GM21786 (cell line): ENCODE results near the gene CFD.
"Not testable (repeated sequence)": the region's sequence is repeated elsewhere in the genome, so short reads cannot be mapped to it uniquely, and the experiment has no call there.

Experiments used
- ATAC-seq: cut with Tn5 transposase; IDR thresholded peaks from one replicate; pipeline ENCODE4 v1.9.1; 2021; ENCODE audit not compliant: unreplicated experiment

The CFD gene

GRCh38 chr19:858868-859843, at the start of gene CFD:
TSS of gene CFD (plus strand) at chr19:859664. CDS start at chr19:859690, 26 bp downstream.
- no peak for ATAC-seq

GRCh38 chr19:810077-810855, 49.2 kb upstream of the CFD start:
- ATAC-seq = no peak

- no peak for ATAC-seq
Measured at GRCh38 chr19:810883-811489, 48.5 kb upstream of the CFD start.

- ATAC-seq = no peak
Measured at GRCh38 chr19:811506-812048, 47.9 kb upstream of the CFD start.

- ATAC-seq = no peak
Measured at GRCh38 chr19:812049-812746, 47.3 kb upstream of the CFD start.

GRCh38 chr19:812747-813218, 46.7 kb upstream of the CFD start:
- no peak for ATAC-seq

- no peak for ATAC-seq
Measured at GRCh38 chr19:813219-814151, 46.0 kb upstream of the CFD start.

GRCh38 chr19:814152-815078, 45.0 kb upstream of the CFD start:
- ATAC-seq = no peak

- no peak for ATAC-seq
Measured at GRCh38 chr19:815079-815774, 44.2 kb upstream of the CFD start.

GRCh38 chr19:815775-816499, 43.5 kb upstream of the CFD start:
- ATAC-seq = no peak

- no peak for ATAC-seq
Measured at GRCh38 chr19:816500-816857, 43.0 kb upstream of the CFD start.

- ATAC-seq = not testable (repeated sequence)
Measured at GRCh38 chr19:820212-820611, 39.3 kb upstream of the CFD start.

GRCh38 chr19:821231-821824, 38.1 kb upstream of the CFD start:
- ATAC-seq = no peak

- no peak for ATAC-seq
Measured at GRCh38 chr19:821825-822503, 37.5 kb upstream of the CFD start, which contains the start of gene PLPPR3. TSS of gene PLPPR3 (minus strand) at chr19:821955. CDS start at chr19:821559, 396 bp downstream.

GRCh38 chr19:823565-824121, 35.8 kb upstream of the CFD start:
- ATAC-seq = no peak

- ATAC-seq = no peak
Measured at GRCh38 chr19:824885-825284, 34.6 kb upstream of the CFD start.
